H9 (cell line): ENCODE results near the gene CTDSP2. TPM values are rescaled to one million over a fixed set of nuclear protein-coding genes. Genes with fewer than 3 reads are reported as not detected.

Experiments used
- DNase-seq: peaks from one replicate; pipeline ENCODE4 v3.0.0-alpha.2; 2017
- H2AFZ ChIP-seq: one replicate; pipeline ENCODE4 v1.6.1; 2013; ENCODE audit warnings: mild to moderate bottlenecking, low read length, control low read depth, moderate library complexity
- H2AK5ac ChIP-seq: 2 replicates; pipeline ENCODE4 v1.6.1; 2013; ENCODE audit warnings: low read length, control low read depth, mixed read lengths; ENCODE audit not compliant: insufficient read length
- H2BK120ac ChIP-seq: one replicate; pipeline ENCODE4 v1.6.1; 2013; ENCODE audit warnings: low read depth, mild to moderate bottlenecking, low read length, control low read depth, inconsistent platforms; ENCODE audit not compliant: poor library complexity, severe bottlenecking
- H2BK12ac ChIP-seq: 2 replicates; pipeline ENCODE4 v1.6.1; 2013; ENCODE audit warnings: low read length, control low read depth, mixed read lengths, low read depth; ENCODE audit not compliant: insufficient read length
- H2BK15ac ChIP-seq: 2 replicates; pipeline ENCODE4 v1.6.1; 2013; ENCODE audit warnings: low read depth, low read length, control low read depth
- H2BK20ac ChIP-seq: one replicate; pipeline ENCODE4 v1.6.1; 2013; ENCODE audit warnings: low read depth, mild to moderate bottlenecking, low read length, control low read depth, inconsistent platforms; ENCODE audit not compliant: poor library complexity, severe bottlenecking
- H2BK5ac ChIP-seq: 2 replicates; pipeline ENCODE4 v1.6.1; 2013; ENCODE audit warnings: low read length, control low read depth, mixed read lengths; ENCODE audit not compliant: insufficient read length
- H3K14ac ChIP-seq: 2 replicates; pipeline ENCODE4 v1.6.1; 2013; ENCODE audit warnings: low read length, control low read depth; ENCODE audit not compliant: insufficient read depth
- H3K18ac ChIP-seq: 2 replicates; pipeline ENCODE4 v1.6.1; 2013; ENCODE audit warnings: low read depth, mild to moderate bottlenecking, mixed read lengths, low read length, control low read depth; ENCODE audit not compliant: insufficient read length
- H3K23ac ChIP-seq: 2 replicates; pipeline ENCODE4 v1.6.1; 2013; ENCODE audit warnings: low read length, control low read depth, mixed read lengths, low read depth; ENCODE audit not compliant: insufficient read length
- H3K23me2 ChIP-seq: 2 replicates; pipeline ENCODE4 v1.6.1; 2013; ENCODE audit warnings: low read depth, mild to moderate bottlenecking, mixed read lengths, low read length, control low read depth; ENCODE audit not compliant: insufficient read length, poor library complexity, severe bottlenecking
- H3K27ac ChIP-seq: 2 replicates; pipeline ENCODE4 v1.5.1; 2013; ENCODE audit warnings: low read length, control low read depth, mixed read lengths, low read depth; ENCODE audit not compliant: insufficient read length
- H3K27me3 ChIP-seq: 2 replicates; pipeline ENCODE4 v1.6.1; 2013; ENCODE audit warnings: low read length, control low read depth, inconsistent platforms; ENCODE audit not compliant: insufficient read depth
- H3K4ac ChIP-seq: 2 replicates; pipeline ENCODE4 v1.6.1; 2013; ENCODE audit warnings: low read depth, mild to moderate bottlenecking, control low read depth, inconsistent platforms, low read length, moderate library complexity
- H3K4me1 ChIP-seq: 2 replicates; pipeline ENCODE4 v1.6.1; 2013; ENCODE audit warnings: low read length, control low read depth, inconsistent platforms; ENCODE audit not compliant: insufficient read depth
- H3K4me2 ChIP-seq: 2 replicates; pipeline ENCODE4 v1.6.1; 2013; ENCODE audit warnings: low read length, control low read depth, mixed read lengths; ENCODE audit not compliant: insufficient read length, insufficient read depth
- H3K56ac ChIP-seq: 2 replicates; pipeline ENCODE4 v1.6.1; 2013; ENCODE audit warnings: low read depth, mild to moderate bottlenecking, mixed read lengths, low read length, control low read depth; ENCODE audit not compliant: insufficient read length
- H3K79me1 ChIP-seq: 2 replicates; pipeline ENCODE4 v1.6.1; 2013; ENCODE audit warnings: low read depth, mild to moderate bottlenecking, moderate library complexity, low read length, control low read depth, inconsistent platforms; ENCODE audit not compliant: insufficient read depth, poor library complexity, severe bottlenecking
- H3K79me2 ChIP-seq: 2 replicates; pipeline ENCODE4 v1.6.1; 2013; ENCODE audit warnings: low read length, control low read depth, inconsistent platforms; ENCODE audit not compliant: insufficient read depth
- H3K9ac ChIP-seq: 2 replicates; pipeline ENCODE4 v1.6.1; 2013; ENCODE audit warnings: low read length, control low read depth, mixed read lengths; ENCODE audit not compliant: insufficient read length; ENCODE audit errors: extremely low read depth
- H3K9me3 ChIP-seq: one replicate; pipeline ENCODE4 v1.6.1; 2013; ENCODE audit warnings: low read depth, low read length, inconsistent platforms; ENCODE audit not compliant: control insufficient read depth
- H3T11ph ChIP-seq: one replicate; pipeline ENCODE4 v1.6.1; 2013; ENCODE audit warnings: mild to moderate bottlenecking, low read length, control low read depth, inconsistent platforms
- H4K20me1 ChIP-seq: one replicate; pipeline ENCODE4 v1.6.1; 2013; ENCODE audit not compliant: control insufficient read depth, insufficient read length, insufficient read depth
- H4K5ac ChIP-seq: 2 replicates; pipeline ENCODE4 v1.6.1; 2013; ENCODE audit warnings: low read depth, mild to moderate bottlenecking, mixed read lengths, low read length, control low read depth; ENCODE audit not compliant: insufficient read length
- H4K8ac ChIP-seq: replicated peaks from 2 replicates; pipeline ENCODE4 v1.6.1; 2013; ENCODE audit warnings: low read length, control low read depth, mixed read lengths, low read depth; ENCODE audit not compliant: insufficient read length
- H4K91ac ChIP-seq: 2 replicates; pipeline ENCODE4 v1.6.1; 2013; ENCODE audit warnings: low read depth, mild to moderate bottlenecking, moderate library complexity, mixed read lengths, low read length, control low read depth; ENCODE audit not compliant: insufficient read length
- H3K27ac Mint-ChIP-seq, 3 experiments: 2 replicates in 2 of 3; 3 replicates in 1 of 3; pipeline ENCODE4 v1.8.0; 2020 to 2021; ENCODE audit warnings: mixed read lengths in 3 of 3, mild to moderate bottlenecking in 1 of 3, moderate library complexity in 1 of 3
- H3K27me3 Mint-ChIP-seq: 2 replicates; pipeline ENCODE4 v1.8.0; 2021; ENCODE audit warnings: low read depth, mild to moderate bottlenecking, moderate library complexity, mixed read lengths
- H3K36me3 Mint-ChIP-seq, 3 experiments: 2 replicates in 2 of 3; 3 replicates in 1 of 3; pipeline ENCODE4 v1.8.0; 2020 to 2021; ENCODE audit warnings: low read depth in 3 of 3, mixed read lengths in 3 of 3; ENCODE audit not compliant: insufficient read depth in 1 of 3
- H3K4me1 Mint-ChIP-seq, 2 experiments: 2 replicates each; pipeline ENCODE4 v1.8.0; 2020; ENCODE audit warnings: mixed read lengths in 2 of 2
- H3K4me3 Mint-ChIP-seq, 2 experiments: 2 replicates in 1 of 2; 3 replicates in 1 of 2; pipeline ENCODE4 v1.8.0; 2020 to 2021; ENCODE audit warnings: mild to moderate bottlenecking in 2 of 2, mixed read lengths in 2 of 2, moderate library complexity in 1 of 2
- H3K9me3 Mint-ChIP-seq, 2 experiments: 2 replicates in 1 of 2; 3 replicates in 1 of 2; pipeline ENCODE4 v1.8.0; 2020; ENCODE audit warnings: mild to moderate bottlenecking in 2 of 2, mixed read lengths in 2 of 2, moderate library complexity in 1 of 2
- WGBS: extraction: QIAGEN DNeasy Blood & Tissue Kit; methylation state at CpG from one replicate; pipeline ENCODE4 v1.1.7; 2013; ENCODE audit warnings: missing lambda C conversion rate, low lambda C conversion rate, mixed read lengths; ENCODE audit not compliant: insufficient read length; ENCODE audit errors: extremely low coverage; 5-methylcytosine and 5-hydroxymethylcytosine counted together
- total RNA-seq: library from RNA; stranded (reverse); gene quantifications from 2 replicates; pipeline ENCODE4 v1.2.1, GENCODE V29; 2021
- TF ChIP-seq, protein P1 (sequence below): fragments of 200-600 bp; sonication (generic); conservative IDR thresholded peaks from 3 replicates; pipeline ENCODE4 v1.8.0; 2021; ENCODE audit warnings: antibody characterized with exemption, mild to moderate bottlenecking

CTDSP2 gene
- total RNA-seq, 1 experiment from 2014 or later: 103 TPM

DNA sequence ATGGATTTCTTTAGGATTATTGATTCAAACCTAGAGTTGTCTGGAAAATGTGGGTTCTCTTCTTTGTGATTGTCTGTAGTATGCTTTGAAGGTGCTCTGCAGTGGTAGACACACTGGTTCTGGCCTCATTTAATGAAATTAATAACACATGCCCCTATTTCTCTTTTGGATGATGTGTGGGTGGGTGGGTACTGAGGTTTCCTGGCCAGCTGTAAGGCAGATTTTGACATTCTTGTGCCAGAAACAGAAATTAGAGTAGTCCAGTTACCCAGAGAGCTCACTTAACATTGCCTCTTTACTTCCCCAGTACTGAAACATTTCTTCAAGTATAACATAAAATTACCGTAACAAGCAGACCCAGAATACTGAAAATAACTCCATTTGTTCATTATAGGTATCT, 49.5 kb downstream of the CTDSP2 start:
- H3K79me1 ChIP-seq: no peaks in the 10 kb centered on the region
- H2BK15ac ChIP-seq: no peak overlapping the region
- H2BK5ac ChIP-seq: no peak overlapping the region
- H3K18ac ChIP-seq: no peak overlapping the region
- H3K27me3 ChIP-seq: no peaks in the 10 kb centered on the region
- no peaks in the 10 kb centered on the region for H3K23me2 ChIP-seq
- H3K4me1 ChIP-seq: no peaks in the 10 kb centered on the region
- no peak overlapping the region for H3K23ac ChIP-seq
- no peak overlapping the region for H3K9ac ChIP-seq
- H3K9me3 ChIP-seq: no peaks in the 10 kb centered on the region
- H2AFZ ChIP-seq: no peak overlapping the region
- no peak overlapping the region for H3K14ac ChIP-seq
- Mint-ChIP-seq H3K36me3 (peaks cover 22 to 52% (median 43%) of the 10 kb centered on the region in 3 experiments), H3K4me1 (no peaks in the 10 kb centered on the region), H3K4me3 (no peak overlapping the region), H3K9me3 (no peaks in the 10 kb centered on the region), H3K27ac (no peak overlapping the region), H3K27me3 (no peaks in the 10 kb centered on the region)
- H4K8ac ChIP-seq: no peak overlapping the region
- H3K4me2 ChIP-seq: no peak overlapping the region
- H4K91ac ChIP-seq: no peak overlapping the region
- no peak overlapping the region for H2BK120ac ChIP-seq
- H3K79me2 ChIP-seq: no peaks in the 10 kb centered on the region
- H2BK20ac ChIP-seq: no peak overlapping the region
- no peak overlapping the region for H2BK12ac ChIP-seq
- no peaks in the 10 kb centered on the region for H4K20me1 ChIP-seq
- H3K56ac ChIP-seq: no peak overlapping the region
- no peak overlapping the region for H2AK5ac ChIP-seq
- WGBS: no CpG with 5 or more reads among the region's 1 CpG
- H3T11ph ChIP-seq: no peak overlapping the region
- no peak overlapping the region for H3K27ac ChIP-seq
- no peak overlapping the region for H4K5ac ChIP-seq
- DNase-seq: no peak
- no peak overlapping the region for H3K4ac ChIP-seq
- TF ChIP-seq, protein P1, sequence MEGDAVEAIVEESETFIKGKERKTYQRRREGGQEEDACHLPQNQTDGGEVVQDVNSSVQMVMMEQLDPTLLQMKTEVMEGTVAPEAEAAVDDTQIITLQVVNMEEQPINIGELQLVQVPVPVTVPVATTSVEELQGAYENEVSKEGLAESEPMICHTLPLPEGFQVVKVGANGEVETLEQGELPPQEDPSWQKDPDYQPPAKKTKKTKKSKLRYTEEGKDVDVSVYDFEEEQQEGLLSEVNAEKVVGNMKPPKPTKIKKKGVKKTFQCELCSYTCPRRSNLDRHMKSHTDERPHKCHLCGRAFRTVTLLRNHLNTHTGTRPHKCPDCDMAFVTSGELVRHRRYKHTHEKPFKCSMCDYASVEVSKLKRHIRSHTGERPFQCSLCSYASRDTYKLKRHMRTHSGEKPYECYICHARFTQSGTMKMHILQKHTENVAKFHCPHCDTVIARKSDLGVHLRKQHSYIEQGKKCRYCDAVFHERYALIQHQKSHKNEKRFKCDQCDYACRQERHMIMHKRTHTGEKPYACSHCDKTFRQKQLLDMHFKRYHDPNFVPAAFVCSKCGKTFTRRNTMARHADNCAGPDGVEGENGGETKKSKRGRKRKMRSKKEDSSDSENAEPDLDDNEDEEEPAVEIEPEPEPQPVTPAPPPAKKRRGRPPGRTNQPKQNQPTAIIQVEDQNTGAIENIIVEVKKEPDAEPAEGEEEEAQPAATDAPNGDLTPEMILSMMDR: no peak
